K562 (cell line): ENCODE results near the gene JADE2. TPM values are rescaled to one million over a fixed set of nuclear protein-coding genes. Genes with fewer than 3 reads are reported as not detected.
A peak's percentile ranks its signal among the peaks of the same experiment; 100 is the strongest.

ENCODE experiments used
- ATAC-seq: fragments of 200-7000 bp; cut with Tn5 transposase; 3 replicates; pipeline ENCODE4 v1.9.1; 2020; ENCODE audit warnings: moderate library complexity
- BruUV-seq: library from RNA; stranded (reverse); fragments of 400-500 nt; replicated peaks from 2 replicates; lab custom pipeline; 2021; lab: Mats Ljungman, UMichigan
- CTCF ChIA-PET: fragments of 300-600 bp; formaldehyde crosslinking; extraction: SDS; loops from one replicate; lab custom pipeline; 2021; ENCODE audit warnings: low intra/inter-chr PET ratio; lab: Yijun Ruan, JAX
- POLR2A ChIA-PET: fragments of 300-600, 350-650 bp; sonication (Branson Sonifier 250); formaldehyde crosslinking; extraction: SDS; loops from one replicate; lab custom pipeline; 2021; ENCODE audit warnings: antibody characterized with exemption, inconsistent platforms; lab: Yijun Ruan, JAX
- DNase-seq, 4 experiments: peaks; one replicate each; pipeline versions ENCODE4 v3.0.0 to v3.0.0-alpha.2; 2011 to 2018; ENCODE audit warnings: low spot score in 3 of 4, mixed read lengths in 3 of 4; ENCODE audit errors: extremely low read depth in 1 of 4
- FAIRE-seq: peaks from 2 replicates; lab custom pipeline; 2011; peaks lifted over from hg19 to GRCh38; lab: Jason Lieb, UNC
- H2AFZ ChIP-seq: 2 replicates; pipeline ENCODE4 v1.6.0; 2011; ENCODE audit warnings: low read depth, low read length, control low read depth, inconsistent platforms
- H3K27ac ChIP-seq: fragments of 200-600 bp; 3 replicates; pipeline ENCODE4 v1.8.0; 2011; ENCODE audit warnings: low read depth, mild to moderate bottlenecking, control low read depth, inconsistent platforms, low read length, moderate library complexity, mixed read lengths; ENCODE audit errors: extremely low read depth
- H3K27me3 ChIP-seq, 2 experiments: fragments of 300-600 bp in 1 of 2; 2 replicates in 1 of 2; 3 replicates in 1 of 2; pipeline versions ENCODE4 v1.6.0 to v1.8.0; 2011; ENCODE audit warnings: inconsistent platforms in 2 of 2, low read length in 2 of 2, mild to moderate bottlenecking in 1 of 2, mixed read lengths in 1 of 2, moderate library complexity in 1 of 2; ENCODE audit not compliant: control insufficient read depth in 2 of 2, insufficient read depth in 2 of 2
- H3K36me3 ChIP-seq: fragments of 300-600 bp; 3 replicates; pipeline ENCODE4 v1.8.0; 2011; ENCODE audit warnings: mild to moderate bottlenecking, low read length, inconsistent platforms; ENCODE audit not compliant: control insufficient read depth, insufficient read depth
- H3K4me1 ChIP-seq, 2 experiments: fragments of 200-600 bp in 1 of 2; replicated peaks in 1 of 2; 2 replicates in 1 of 2; 3 replicates in 1 of 2; pipeline versions ENCODE4 v1.5.1 to v1.8.0; 2011; ENCODE audit warnings: inconsistent platforms in 2 of 2, low read length in 2 of 2, mild to moderate bottlenecking in 1 of 2, mixed read lengths in 1 of 2, moderate library complexity in 1 of 2; ENCODE audit not compliant: control insufficient read depth in 2 of 2, insufficient read depth in 2 of 2
- H3K4me2 ChIP-seq: 2 replicates; pipeline ENCODE4 v1.6.1; 2011; ENCODE audit warnings: low read length, control low read depth, inconsistent platforms, mixed read lengths; ENCODE audit not compliant: insufficient read depth
- H3K4me3 ChIP-seq: fragments of 200-600 bp; sonication (generic), shearing (Covaris generic); 2 replicates; pipeline ENCODE4 v1.5.1; 2016; ENCODE audit warnings: control low read depth, inconsistent platforms
- H3K79me2 ChIP-seq: fragments of 200-600 bp; 3 replicates; pipeline ENCODE4 v1.8.0; 2011; ENCODE audit warnings: low read length, inconsistent platforms; ENCODE audit not compliant: control insufficient read depth, insufficient read depth
- H3K9ac ChIP-seq, 2 experiments: 2 replicates each; pipeline versions ENCODE4 v1.6.0 to v1.6.1; 2011; ENCODE audit warnings: low read depth in 2 of 2, low read length in 2 of 2, control low read depth in 1 of 2, inconsistent platforms in 1 of 2, mild to moderate bottlenecking in 1 of 2, mixed read lengths in 1 of 2; ENCODE audit not compliant: insufficient read depth in 1 of 2
- H3K9me1 ChIP-seq: one replicate; pipeline ENCODE4 v1.6.0; 2011; ENCODE audit warnings: inconsistent platforms, mild to moderate bottlenecking, low read length, moderate library complexity; ENCODE audit not compliant: control insufficient read depth, insufficient read depth
- H3K9me3 ChIP-seq: replicated peaks from 2 replicates; pipeline ENCODE4 v1.5.1; 2011; ENCODE audit warnings: low read depth, low read length, inconsistent platforms; ENCODE audit not compliant: control insufficient read depth, insufficient read depth
- H4K20me1 ChIP-seq: replicated peaks from 2 replicates; pipeline ENCODE4 v1.6.1; 2011; ENCODE audit warnings: low read length, inconsistent platforms, mixed read lengths; ENCODE audit not compliant: control insufficient read depth, insufficient read depth
- BHLHE40 ChIP-seq: IDR thresholded peaks from 2 replicates; pipeline ENCODE4 v1.6.1; 2011; ENCODE audit warnings: low read length, improper control_type of control experiment
- FOSL1 ChIP-seq: fragments of 200-800 bp; sonication (Bioruptor generic); conservative IDR thresholded peaks from 2 replicates; pipeline ENCODE4 v1.6.1; 2016; ENCODE audit warnings: missing genetic modification characterization, missing compliant biosample characterization
- HNRNPUL1 ChIP-seq: fragments of 200-400 bp; formaldehyde crosslinking; IDR thresholded peaks from 2 replicates; pipeline ENCODE4 v1.6.1; 2017; ENCODE audit warnings: low read length
- NCOA2 ChIP-seq, 2 experiments: fragments of 450-650 bp; IDR thresholded peaks; 2 replicates each; pipeline ENCODE4 v1.6.1; 2018; ENCODE audit warnings: mild to moderate bottlenecking in 2 of 2, moderate library complexity in 1 of 2; ENCODE audit not compliant: partially characterized antibody in 2 of 2
- ZNF699 ChIP-seq: fragments of 250-450 bp; sonication (Bioruptor Pico); IDR thresholded peaks from 2 replicates; pipeline ENCODE4 v1.8.0; 2021; ENCODE audit warnings: mild to moderate bottlenecking, moderate library complexity; ENCODE audit not compliant: insufficient replicate concordance
- WGBS: fragments of 100-300 bp; shearing (Covaris generic); methylation state at CpG from one replicate; pipeline ENCODE4 v1.1.6; 2016; ENCODE audit warnings: low coverage, mixed read lengths; ENCODE audit not compliant: insufficient coverage; ENCODE audit errors: missing lambda C conversion rate; 5-methylcytosine and 5-hydroxymethylcytosine counted together
- in situ Hi-C: fragments of 300-500 bp; cut with MboI; formaldehyde crosslinking; loops from 4 replicates; pipeline ENCODE4 v1.15.0; 2018; ENCODE audit warnings: inconsistent platforms, mixed read lengths
- intact Hi-C: fragments of 100-400 bp; cut with micrococcal nuclease; formaldehyde crosslinking; loops from 2 replicates; pipeline ENCODE4 v1.14.2; 2022
- polyA plus RNA-seq, 8 experiments: library from polyadenylated mRNA; depleted of rRNA in 4 of 8; stranded (reverse) in 5 of 8; unstranded in 3 of 8; fragments of >200 nt; fragmentation: Nextera tagmentation in 2 of 8; fragmentation: Illumina TruSeq in 1 of 8; extraction: Ambion mirVana in 2 of 8; extraction: Trizol in 1 of 8; gene quantifications; 2 replicates each; pipeline versions ENCODE4 v1.2.1 to v1.2.3, GENCODE V29; 2011 to 2014; ENCODE audit warnings: inconsistent platforms in 1 of 8, missing spikeins in 1 of 8
- total RNA-seq, 7 experiments: library from RNA; depleted of rRNA in 6 of 7; stranded (reverse); fragments of >200 nt in 6 of 7; fragmentation: Illumina TruSeq in 2 of 7; extraction: Trizol in 2 of 7; gene quantifications; 2 replicates each; pipeline versions ENCODE4 v1.2.1 to v1.2.3, GENCODE V29; 2011 to 2021; ENCODE audit warnings: low replicate concordance in 1 of 7
- TF ChIP-seq, protein P1 (sequence below): fragments of 450-650 bp; IDR thresholded peaks from 2 replicates; pipeline ENCODE4 v1.7.1; 2018; ENCODE audit warnings: mild to moderate bottlenecking, low read depth; ENCODE audit not compliant: partially characterized antibody
- TF ChIP-seq, protein P2 (sequence below): fragments of 250-450 bp; sonication (Bioruptor Pico); IDR thresholded peaks from 2 replicates; pipeline ENCODE4 v1.8.0; 2022; ENCODE audit warnings: inconsistent platforms

JADE2 gene
- total and polyA plus RNA-seq, 9 of the 15 experiments (the other 6 are each of a cell fraction or from before 2014, with no cell fraction given): 0.50 to 23.3 (median 9.1) TPM

DNA sequence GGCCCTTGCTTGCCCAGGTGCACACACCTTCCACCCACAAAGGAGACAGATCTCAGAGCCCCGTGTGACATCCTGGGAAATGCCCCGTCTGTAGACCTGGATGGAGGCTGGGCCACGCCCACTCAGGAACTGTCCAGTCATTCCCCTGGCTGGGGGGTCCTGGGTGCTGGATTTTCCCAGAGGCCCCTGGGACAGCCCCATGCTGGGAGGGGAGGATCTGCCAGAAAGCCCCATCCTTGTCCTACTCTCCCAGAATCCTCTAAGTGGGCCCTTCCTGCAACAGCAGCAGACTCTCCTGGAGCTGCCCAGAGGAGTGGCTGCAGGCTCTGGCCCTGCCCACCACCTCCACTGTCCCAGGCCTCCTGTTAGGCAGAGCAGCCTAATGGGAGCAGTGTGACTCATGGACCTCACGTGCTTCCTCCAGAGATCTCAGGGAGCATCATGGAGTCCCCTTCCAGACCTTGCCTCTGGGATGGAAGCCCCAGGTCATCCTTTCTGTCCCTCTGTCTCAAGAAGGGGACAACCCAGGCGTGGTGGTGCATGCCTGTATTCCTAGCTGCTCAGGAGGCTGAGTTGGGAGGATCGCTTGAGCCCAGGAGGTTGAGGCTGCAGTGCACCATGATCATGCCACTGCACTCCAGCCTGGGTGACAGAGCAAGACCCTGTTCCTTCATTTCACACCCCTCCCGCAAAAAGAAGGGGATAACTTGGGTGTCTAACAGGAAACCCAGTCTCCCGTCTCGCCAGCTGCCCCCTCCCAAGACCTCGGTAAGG lies 51.7 kb downstream of the JADE2 start:
- Histone ChIP-seq H3K4me3 (no peak overlapping the region), H4K20me1 (no peaks in the 10 kb centered on the region), H3K27me3 (no peaks in the 10 kb centered on the region)
- peak in 2 of 4 experiments; percentile 12 to 24 for DNase-seq
- TF ChIP-seq NCOA2 (IDR thresholded peaks at IDR 0.05; ENCODE audit: partially characterized antibody in 2 of 2) (no peak), HNRNPUL1 (no peak), FOSL1 (tag) (0 out of 2 replicates have a peak, but pooled peaks have one; percentile 36), BHLHE40 (peak; percentile 40; the same call in 1 of the 2 replicates), ZNF699 (no peak)
- TF ChIP-seq, protein P1, sequence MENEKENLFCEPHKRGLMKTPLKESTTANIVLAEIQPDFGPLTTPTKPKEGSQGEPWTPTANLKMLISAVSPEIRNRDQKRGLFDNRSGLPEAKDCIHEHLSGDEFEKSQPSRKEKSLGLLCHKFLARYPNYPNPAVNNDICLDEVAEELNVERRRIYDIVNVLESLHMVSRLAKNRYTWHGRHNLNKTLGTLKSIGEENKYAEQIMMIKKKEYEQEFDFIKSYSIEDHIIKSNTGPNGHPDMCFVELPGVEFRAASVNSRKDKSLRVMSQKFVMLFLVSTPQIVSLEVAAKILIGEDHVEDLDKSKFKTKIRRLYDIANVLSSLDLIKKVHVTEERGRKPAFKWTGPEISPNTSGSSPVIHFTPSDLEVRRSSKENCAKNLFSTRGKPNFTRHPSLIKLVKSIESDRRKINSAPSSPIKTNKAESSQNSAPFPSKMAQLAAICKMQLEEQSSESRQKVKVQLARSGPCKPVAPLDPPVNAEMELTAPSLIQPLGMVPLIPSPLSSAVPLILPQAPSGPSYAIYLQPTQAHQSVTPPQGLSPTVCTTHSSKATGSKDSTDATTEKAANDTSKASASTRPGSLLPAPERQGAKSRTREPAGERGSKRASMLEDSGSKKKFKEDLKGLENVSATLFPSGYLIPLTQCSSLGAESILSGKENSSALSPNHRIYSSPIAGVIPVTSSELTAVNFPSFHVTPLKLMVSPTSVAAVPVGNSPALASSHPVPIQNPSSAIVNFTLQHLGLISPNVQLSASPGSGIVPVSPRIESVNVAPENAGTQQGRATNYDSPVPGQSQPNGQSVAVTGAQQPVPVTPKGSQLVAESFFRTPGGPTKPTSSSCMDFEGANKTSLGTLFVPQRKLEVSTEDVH: no peak
- TF ChIP-seq, protein P2, sequence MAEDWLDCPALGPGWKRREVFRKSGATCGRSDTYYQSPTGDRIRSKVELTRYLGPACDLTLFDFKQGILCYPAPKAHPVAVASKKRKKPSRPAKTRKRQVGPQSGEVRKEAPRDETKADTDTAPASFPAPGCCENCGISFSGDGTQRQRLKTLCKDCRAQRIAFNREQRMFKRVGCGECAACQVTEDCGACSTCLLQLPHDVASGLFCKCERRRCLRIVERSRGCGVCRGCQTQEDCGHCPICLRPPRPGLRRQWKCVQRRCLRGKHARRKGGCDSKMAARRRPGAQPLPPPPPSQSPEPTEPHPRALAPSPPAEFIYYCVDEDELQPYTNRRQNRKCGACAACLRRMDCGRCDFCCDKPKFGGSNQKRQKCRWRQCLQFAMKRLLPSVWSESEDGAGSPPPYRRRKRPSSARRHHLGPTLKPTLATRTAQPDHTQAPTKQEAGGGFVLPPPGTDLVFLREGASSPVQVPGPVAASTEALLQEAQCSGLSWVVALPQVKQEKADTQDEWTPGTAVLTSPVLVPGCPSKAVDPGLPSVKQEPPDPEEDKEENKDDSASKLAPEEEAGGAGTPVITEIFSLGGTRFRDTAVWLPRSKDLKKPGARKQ (CRISPR knock-in tag): 0 out of 2 replicates have a peak, but pooled peaks have one; percentile 31
- TF ChIP-seq, all 486 proteins: peak for 3
- H3K9ac ChIP-seq: no peak overlapping the region; a peak in 1 of 4 replicates
- no peaks in the 10 kb centered on the region for H3K79me2 ChIP-seq
- intact Hi-C loops: loop anchor here (2.0 to 5.0 kb wide), 3 partner anchors 50 to 274 kb away; partner anchors contain the start of genes CDKN2AIPNL and JADE2
- 77% methylated on average over 10 of the region's 10 CpGs for WGBS
- CTCF ChIA-PET: interaction anchor here (0.6 to 4.1 kb wide), 3 partner anchors 135 to 288 kb away, joined by 4 to 35 read pairs (median 5); no protein-coding TSS in a partner anchor
- ATAC-seq (peak; percentile 64), FAIRE-seq (no peak)
- POLR2A ChIA-PET: interaction anchor here (0.6 to 0.7 kb wide), 3 partner anchors 10 to 140 kb away, joined by 3 read pairs; no protein-coding TSS in a partner anchor
- no peak overlapping the region for H3K4me2 ChIP-seq
- no peak overlapping the region for H2AFZ ChIP-seq
- H3K36me3 ChIP-seq: peaks cover 54% of the 10 kb centered on the region; the same call in 2 of the 3 replicates
- no TSS peak for BruUV-seq
- in situ Hi-C loops: loop anchor here (10.0 to 25.0 kb wide), 2 partner anchors 372 to 540 kb away; no protein-coding TSS in a partner anchor
- H3K4me1 ChIP-seq: peaks cover 0 to 15% of the 10 kb centered on the region in 2 experiments; a peak in 1 of 5 replicates
- H3K9me1 ChIP-seq: peaks cover 4% of the 10 kb centered on the region
- no peak overlapping the region for H3K27ac ChIP-seq
- no peaks in the 10 kb centered on the region for H3K9me3 ChIP-seq
